HepG2 (cell line): ENCODE data around the gene CALY. TPM values are rescaled to one million over a fixed set of nuclear protein-coding genes. Genes with fewer than 3 reads are reported as not detected.

ENCODE experiments used
- ARNT2 ChIP-seq: sonication (generic); formaldehyde crosslinking; IDR thresholded peaks from 2 replicates; pipeline ENCODE4 v1.8.0; 2022; ENCODE audit warnings: mild to moderate bottlenecking, low read depth, missing genetic modification reagents, moderate library complexity
- CEBPB ChIP-seq: IDR thresholded peaks from 2 replicates; pipeline ENCODE4 v1.6.1; 2011; ENCODE audit warnings: low read depth, low read length, improper control_type of control experiment, borderline replicate concordance
- CREM ChIP-seq, 2 experiments: sonication (generic) in 1 of 2; formaldehyde crosslinking in 1 of 2; IDR thresholded peaks; 2 replicates each; pipeline versions ENCODE4 v1.4.0 to v1.6.1; 2016 to 2020; ENCODE audit warnings: antibody characterized with exemption in 1 of 2, mild to moderate bottlenecking in 1 of 2, missing genetic modification reagents in 1 of 2
- HMG20A ChIP-seq: IDR thresholded peaks from 2 replicates; pipeline ENCODE4 v1.6.1; 2016; ENCODE audit warnings: borderline replicate concordance
- MED8 ChIP-seq: sonication (generic); formaldehyde crosslinking; IDR thresholded peaks from 2 replicates; pipeline ENCODE4 v1.8.1; 2023; ENCODE audit warnings: mild to moderate bottlenecking, missing genetic modification reagents; ENCODE audit not compliant: insufficient replicate concordance
- NPAS2 ChIP-seq: sonication (generic); formaldehyde crosslinking; IDR thresholded peaks from 2 replicates; pipeline ENCODE4 v1.8.0; 2022; ENCODE audit warnings: mild to moderate bottlenecking, missing genetic modification reagents, borderline replicate concordance
- NR1H2 ChIP-seq: sonication (generic); formaldehyde crosslinking; IDR thresholded peaks from 2 replicates; pipeline ENCODE4 v1.8.1; 2022; ENCODE audit warnings: low read depth, missing genetic modification reagents, borderline replicate concordance
- RFX5 ChIP-seq: IDR thresholded peaks from 2 replicates; pipeline ENCODE4 v1.6.1; 2011; ENCODE audit warnings: low read depth, low read length, improper control_type of control experiment
- SALL1 ChIP-seq: sonication (generic); formaldehyde crosslinking; IDR thresholded peaks from 2 replicates; pipeline ENCODE4 v1.8.0; 2022; ENCODE audit warnings: mild to moderate bottlenecking, missing genetic modification reagents
- SIN3A ChIP-seq: IDR thresholded peaks from 2 replicates; pipeline ENCODE4 v1.6.1; 2011; ENCODE audit warnings: low read depth, mild to moderate bottlenecking, control low read depth, low read length, borderline replicate concordance
- SYNCRIP ChIP-seq: fragments of 200-400 bp; formaldehyde crosslinking; IDR thresholded peaks from 2 replicates; pipeline ENCODE4 v1.6.1; 2018; ENCODE audit warnings: mild to moderate bottlenecking, low read depth, low read length; ENCODE audit not compliant: insufficient read depth
- YY1 ChIP-seq: IDR thresholded peaks from 2 replicates; pipeline ENCODE4 v1.6.1; 2011; ENCODE audit warnings: low read length, low read depth, moderate library complexity, mild to moderate bottlenecking; ENCODE audit not compliant: insufficient read depth, insufficient replicate concordance
- ZBTB20 ChIP-seq: sonication (generic); formaldehyde crosslinking; IDR thresholded peaks from 2 replicates; pipeline ENCODE4 v1.8.1; 2023; ENCODE audit warnings: missing genetic modification reagents, low read depth, mild to moderate bottlenecking, borderline replicate concordance
- ZFP1 ChIP-seq: IDR thresholded peaks from 2 replicates; pipeline ENCODE4 v1.6.1; 2016
- ZNF546 ChIP-seq: sonication (generic); formaldehyde crosslinking; conservative IDR thresholded peaks from 2 replicates; pipeline ENCODE4 v1.8.1; 2023; ENCODE audit warnings: mild to moderate bottlenecking, missing genetic modification reagents
- ZNF562 ChIP-seq: sonication (generic); formaldehyde crosslinking; IDR thresholded peaks from 2 replicates; pipeline ENCODE4 v1.8.0; 2022; ENCODE audit warnings: missing genetic modification reagents, borderline replicate concordance
- polyA plus RNA-seq, 8 experiments: library from polyadenylated mRNA; depleted of rRNA in 3 of 8; stranded (reverse) in 7 of 8; unstranded in 1 of 8; fragments of >200 nt; fragmentation: Illumina TruSeq in 4 of 8; extraction: Trizol in 4 of 8; gene quantifications; 2 replicates each; pipeline versions ENCODE4 v1.2.1 to v1.2.3, GENCODE V29; 2011 to 2016; ENCODE audit warnings: low read depth in 4 of 8, missing spikeins in 1 of 8, mixed read lengths in 1 of 8; ENCODE audit not compliant: insufficient read depth in 1 of 8
- total RNA-seq, 5 experiments: library from RNA; depleted of rRNA; stranded (reverse); fragments of >200 nt; fragmentation: Illumina TruSeq; extraction: Trizol; gene quantifications; 2 replicates each; pipeline ENCODE4 v1.2.3, GENCODE V29; 2016; ENCODE audit warnings: low read depth in 1 of 5
- TF ChIP-seq, protein P1 (sequence below): sonication (generic); formaldehyde crosslinking; IDR thresholded peaks from 2 replicates; pipeline ENCODE4 v1.4.0; 2020; ENCODE audit warnings: missing genetic modification reagents, borderline replicate concordance
- TF ChIP-seq, protein P2 (sequence below): sonication (generic); formaldehyde crosslinking; IDR thresholded peaks from 2 replicates; pipeline ENCODE4 v1.4.0; 2020; ENCODE audit warnings: missing genetic modification reagents
- TF ChIP-seq, protein P3 (sequence below): sonication (generic); formaldehyde crosslinking; IDR thresholded peaks from 2 replicates; pipeline ENCODE4 v1.4.0; 2020; ENCODE audit warnings: missing genetic modification reagents
- TF ChIP-seq, protein P4 (sequence below): sonication (generic); formaldehyde crosslinking; IDR thresholded peaks from 2 replicates; pipeline ENCODE4 v1.5.0; 2020; ENCODE audit warnings: missing genetic modification reagents, mild to moderate bottlenecking, borderline replicate concordance
- TF ChIP-seq, protein P5 (sequence below): sonication (generic); formaldehyde crosslinking; IDR thresholded peaks from 2 replicates; pipeline ENCODE4 v1.5.0; 2020; ENCODE audit warnings: mild to moderate bottlenecking, missing genetic modification reagents

CALY gene
- total and polyA plus RNA-seq, 2 of the 13 experiments (the other 11 are each of a cell fraction or from before 2014, with no cell fraction given) = 0.08 TPM; not detected in 1

DNA sequence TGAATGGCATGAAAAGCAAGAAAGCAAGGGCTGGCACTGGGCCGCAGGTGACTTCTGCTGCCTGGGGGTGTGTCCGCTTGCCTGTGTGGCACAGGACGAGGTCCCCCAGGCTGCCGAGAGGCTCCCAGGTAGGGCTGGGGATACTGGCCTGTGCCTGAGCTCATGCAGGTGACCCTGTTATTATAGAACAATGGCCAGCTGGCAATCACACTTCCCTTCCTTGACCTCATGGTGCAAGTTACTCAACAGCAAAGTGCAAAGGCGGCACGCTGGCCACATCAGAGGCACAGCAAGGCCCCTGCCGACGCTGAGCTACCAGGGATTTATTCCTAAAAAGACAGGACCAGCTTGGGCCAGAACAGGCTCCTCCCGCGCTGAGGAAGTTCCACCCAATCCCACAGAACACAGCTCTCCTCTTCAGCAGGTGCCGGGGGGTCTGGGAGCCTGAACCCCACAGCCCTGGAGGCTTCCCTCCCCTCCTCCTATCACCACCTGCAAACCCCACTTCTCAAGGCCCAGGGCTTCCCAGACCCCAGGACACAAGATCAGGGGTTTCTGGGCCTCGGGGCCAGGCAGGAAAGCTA, 58.6 kb downstream of the CALY start (continued):
- TF ChIP-seq YY1 (no peak), SALL1 (CRISPR knock-in tag) (peak; percentile 47; the same call in 1 of the 2 replicates), ZNF562 (CRISPR knock-in tag) (no peak), SYNCRIP (no peak), ZFP1 (CRISPR knock-in tag) (no peak), RFX5 (no peak), ZBTB20 (CRISPR knock-in tag) (no peak), NPAS2 (CRISPR knock-in tag) (no peak), NR1H2 (0 out of 2 replicates have a peak, but pooled peaks have one; percentile 7), CEBPB (peak; percentile 64; the same call in 1 of the 2 replicates), ARNT2 (CRISPR knock-in tag) (no peak), CREM (IDR thresholded peaks at IDR 0.05) (peak; percentile 15; the same call in 1 of the 2 replicates), CREM (CRISPR knock-in tag; IDR thresholded peaks at IDR 0.05) (no peak), MED8 (CRISPR knock-in tag) (no peak), SIN3A (no peak), HMG20A (CRISPR knock-in tag) (peak; percentile 67; the same call in 1 of the 2 replicates), ZNF546 (CRISPR knock-in tag) (no peak)
- TF ChIP-seq, protein P1, sequence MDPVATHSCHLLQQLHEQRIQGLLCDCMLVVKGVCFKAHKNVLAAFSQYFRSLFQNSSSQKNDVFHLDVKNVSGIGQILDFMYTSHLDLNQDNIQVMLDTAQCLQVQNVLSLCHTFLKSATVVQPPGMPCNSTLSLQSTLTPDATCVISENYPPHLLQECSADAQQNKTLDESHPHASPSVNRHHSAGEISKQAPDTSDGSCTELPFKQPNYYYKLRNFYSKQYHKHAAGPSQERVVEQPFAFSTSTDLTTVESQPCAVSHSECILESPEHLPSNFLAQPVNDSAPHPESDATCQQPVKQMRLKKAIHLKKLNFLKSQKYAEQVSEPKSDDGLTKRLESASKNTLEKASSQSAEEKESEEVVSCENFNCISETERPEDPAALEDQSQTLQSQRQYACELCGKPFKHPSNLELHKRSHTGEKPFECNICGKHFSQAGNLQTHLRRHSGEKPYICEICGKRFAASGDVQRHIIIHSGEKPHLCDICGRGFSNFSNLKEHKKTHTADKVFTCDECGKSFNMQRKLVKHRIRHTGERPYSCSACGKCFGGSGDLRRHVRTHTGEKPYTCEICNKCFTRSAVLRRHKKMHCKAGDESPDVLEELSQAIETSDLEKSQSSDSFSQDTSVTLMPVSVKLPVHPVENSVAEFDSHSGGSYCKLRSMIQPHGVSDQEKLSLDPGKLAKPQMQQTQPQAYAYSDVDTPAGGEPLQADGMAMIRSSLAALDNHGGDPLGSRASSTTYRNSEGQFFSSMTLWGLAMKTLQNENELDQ (CRISPR knock-in tag) = no peak
- TF ChIP-seq, protein P2, sequence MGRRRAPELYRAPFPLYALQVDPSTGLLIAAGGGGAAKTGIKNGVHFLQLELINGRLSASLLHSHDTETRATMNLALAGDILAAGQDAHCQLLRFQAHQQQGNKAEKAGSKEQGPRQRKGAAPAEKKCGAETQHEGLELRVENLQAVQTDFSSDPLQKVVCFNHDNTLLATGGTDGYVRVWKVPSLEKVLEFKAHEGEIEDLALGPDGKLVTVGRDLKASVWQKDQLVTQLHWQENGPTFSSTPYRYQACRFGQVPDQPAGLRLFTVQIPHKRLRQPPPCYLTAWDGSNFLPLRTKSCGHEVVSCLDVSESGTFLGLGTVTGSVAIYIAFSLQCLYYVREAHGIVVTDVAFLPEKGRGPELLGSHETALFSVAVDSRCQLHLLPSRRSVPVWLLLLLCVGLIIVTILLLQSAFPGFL = no peak
- TF ChIP-seq, protein P3, sequence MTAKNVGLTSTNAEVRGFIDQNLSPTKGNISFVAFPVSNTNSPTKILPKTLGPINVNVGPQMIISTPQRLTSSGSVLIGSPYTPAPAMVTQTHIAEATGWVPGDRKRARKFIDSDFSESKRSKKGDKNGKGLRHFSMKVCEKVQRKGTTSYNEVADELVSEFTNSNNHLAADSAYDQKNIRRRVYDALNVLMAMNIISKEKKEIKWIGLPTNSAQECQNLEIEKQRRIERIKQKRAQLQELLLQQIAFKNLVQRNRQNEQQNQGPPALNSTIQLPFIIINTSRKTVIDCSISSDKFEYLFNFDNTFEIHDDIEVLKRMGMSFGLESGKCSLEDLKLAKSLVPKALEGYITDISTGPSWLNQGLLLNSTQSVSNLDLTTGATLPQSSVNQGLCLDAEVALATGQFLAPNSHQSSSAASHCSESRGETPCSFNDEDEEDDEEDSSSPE (CRISPR knock-in tag) = no peak
- TF ChIP-seq, protein P4, sequence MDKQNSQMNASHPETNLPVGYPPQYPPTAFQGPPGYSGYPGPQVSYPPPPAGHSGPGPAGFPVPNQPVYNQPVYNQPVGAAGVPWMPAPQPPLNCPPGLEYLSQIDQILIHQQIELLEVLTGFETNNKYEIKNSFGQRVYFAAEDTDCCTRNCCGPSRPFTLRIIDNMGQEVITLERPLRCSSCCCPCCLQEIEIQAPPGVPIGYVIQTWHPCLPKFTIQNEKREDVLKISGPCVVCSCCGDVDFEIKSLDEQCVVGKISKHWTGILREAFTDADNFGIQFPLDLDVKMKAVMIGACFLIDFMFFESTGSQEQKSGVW (CRISPR knock-in tag) = no peak
- TF ChIP-seq, protein P5, sequence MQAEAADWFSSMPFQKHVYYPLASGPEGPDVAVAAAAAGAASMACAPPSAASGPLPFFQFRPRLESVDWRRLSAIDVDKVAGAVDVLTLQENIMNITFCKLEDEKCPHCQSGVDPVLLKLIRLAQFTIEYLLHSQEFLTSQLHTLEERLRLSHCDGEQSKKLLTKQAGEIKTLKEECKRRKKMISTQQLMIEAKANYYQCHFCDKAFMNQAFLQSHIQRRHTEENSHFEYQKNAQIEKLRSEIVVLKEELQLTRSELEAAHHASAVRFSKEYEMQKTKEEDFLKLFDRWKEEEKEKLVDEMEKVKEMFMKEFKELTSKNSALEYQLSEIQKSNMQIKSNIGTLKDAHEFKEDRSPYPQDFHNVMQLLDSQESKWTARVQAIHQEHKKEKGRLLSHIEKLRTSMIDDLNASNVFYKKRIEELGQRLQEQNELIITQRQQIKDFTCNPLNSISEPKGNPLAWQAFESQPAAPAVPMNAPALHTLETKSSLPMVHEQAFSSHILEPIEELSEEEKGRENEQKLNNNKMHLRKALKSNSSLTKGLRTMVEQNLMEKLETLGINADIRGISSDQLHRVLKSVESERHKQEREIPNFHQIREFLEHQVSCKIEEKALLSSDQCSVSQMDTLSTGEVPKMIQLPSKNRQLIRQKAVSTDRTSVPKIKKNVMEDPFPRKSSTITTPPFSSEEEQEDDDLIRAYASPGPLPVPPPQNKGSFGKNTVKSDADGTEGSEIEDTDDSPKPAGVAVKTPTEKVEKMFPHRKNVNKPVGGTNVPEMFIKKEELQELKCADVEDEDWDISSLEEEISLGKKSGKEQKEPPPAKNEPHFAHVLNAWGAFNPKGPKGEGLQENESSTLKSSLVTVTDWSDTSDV (CRISPR knock-in tag) = no peak
